Suppressor macrophage treated with lipopolysaccharide for 4 hours (primary cell): Measurements from ENCODE around the gene PTPN20.
A peak's percentile ranks its signal among the peaks of the same experiment; 100 is the strongest.

Source experiments
- DNase-seq: peaks from one replicate; pipeline ENCODE4 v3.0.0-alpha.2; 2020

Gene PTPN20

GRCh38 chr10:47036771-47037170 lies 125.5 kb downstream of the PTPN20 start:
- DNase-seq = no peak

GRCh38 chr10:47037654-47038425 lies 126.6 kb downstream of the PTPN20 start:
- DNase-seq = no peak

- DNase-seq = no peak
These were observed 127.8 kb downstream of the PTPN20 start for GRCh38 chr10:47038881-47039561.

GRCh38 chr10:47039562-47039913 lies 128.3 kb downstream of the PTPN20 start:
- no peak for DNase-seq

GRCh38 chr10:47040041-47040491 lies 128.8 kb downstream of the PTPN20 start:
- DNase-seq = no peak

GRCh38 chr10:47040681-47041080 lies 129.5 kb downstream of the PTPN20 start:
- DNase-seq = no peak

GRCh38 chr10:47041396-47042198 lies 130.4 kb downstream of the PTPN20 start:
- DNase-seq = no peak

- DNase-seq = no peak
These were observed 130.9 kb downstream of the PTPN20 start for GRCh38 chr10:47042199-47042473.

GRCh38 chr10:47042780-47043750 lies 131.8 kb downstream of the PTPN20 start:
- DNase-seq = no peak

- no peak for DNase-seq
These were observed 132.8 kb downstream of the PTPN20 start for GRCh38 chr10:47043928-47044538.

- no peak for DNase-seq
These were observed 133.5 kb downstream of the PTPN20 start for GRCh38 chr10:47044741-47045140.

- no peak for DNase-seq
These were observed 134.2 kb downstream of the PTPN20 start for GRCh38 chr10:47045331-47045861.

- DNase-seq = no peak
These were observed 135.3 kb downstream of the PTPN20 start for GRCh38 chr10:47046321-47047126.

GRCh38 chr10:47047127-47047504 lies 135.9 kb downstream of the PTPN20 start:
- no peak for DNase-seq

- DNase-seq = peak; percentile 89
These were observed 136.6 kb downstream of the PTPN20 start for GRCh38 chr10:47047577-47048525.

GRCh38 chr10:47048526-47048905 lies 137.3 kb downstream of the PTPN20 start:
- DNase-seq = no peak

- no peak for DNase-seq
These were observed 138.0 kb downstream of the PTPN20 start for GRCh38 chr10:47049056-47049851.

GRCh38 chr10:47049906-47050305 lies 138.7 kb downstream of the PTPN20 start:
- no peak for DNase-seq
